HFFc6 (cell line): ENCODE measurements around the gene FBL. TPM values are rescaled to one million over a fixed set of nuclear protein-coding genes. Genes with fewer than 3 reads are reported as not detected.
A peak's percentile ranks its signal among the peaks of the same experiment; 100 is the strongest.

ENCODE experiments used
- DNase-seq: peaks from one replicate; pipeline ENCODE4 v3.0.0-alpha.2; 2018
- H3K27ac Mint-ChIP-seq: 2 replicates; pipeline ENCODE4 v1.8.0; 2020; ENCODE audit warnings: mild to moderate bottlenecking, mixed read lengths
- H3K27me3 Mint-ChIP-seq: 2 replicates; pipeline ENCODE4 v1.8.0; 2021; ENCODE audit warnings: mild to moderate bottlenecking, moderate library complexity, mixed read lengths; ENCODE audit not compliant: insufficient read depth
- H3K36me3 Mint-ChIP-seq: 2 replicates; pipeline ENCODE4 v1.8.0; 2021; ENCODE audit warnings: low read depth, mixed read lengths
- H3K4me1 Mint-ChIP-seq: 2 replicates; pipeline ENCODE4 v1.8.0; 2020; ENCODE audit warnings: low read depth, mixed read lengths
- H3K4me3 Mint-ChIP-seq: 2 replicates; pipeline ENCODE4 v1.8.0; 2020; ENCODE audit warnings: mild to moderate bottlenecking, moderate library complexity, mixed read lengths
- H3K9me3 Mint-ChIP-seq: 2 replicates; pipeline ENCODE4 v1.8.0; 2020; ENCODE audit warnings: mild to moderate bottlenecking, mixed read lengths
- microRNA-seq: library from miRNA; unstranded; fragments of <30 nt; microRNA quantifications from one replicate; pipeline ENCODE4, GENCODE V29; 2019
- total RNA-seq, 6 experiments: library from RNA; stranded (reverse); fragmentation: NEBNext Ultra II Directional; extraction: Animal tissue kit (Norgen Biotek cat#: 25700); gene quantifications; 2 replicates in 1 of 6; 3 replicates in 5 of 6; pipeline ENCODE4 v1.2.3, GENCODE V29; 2021
- TF ChIP-seq, protein P1 (sequence below): fragments of 200-600 bp; sonication (generic); IDR thresholded peaks from 2 replicates; pipeline ENCODE4 v1.5.0; 2021; ENCODE audit warnings: antibody characterized with exemption, mild to moderate bottlenecking

FBL gene
- total RNA-seq, 6 experiments from 2014 or later = 167 to 234 (median 217) TPM

DNA sequence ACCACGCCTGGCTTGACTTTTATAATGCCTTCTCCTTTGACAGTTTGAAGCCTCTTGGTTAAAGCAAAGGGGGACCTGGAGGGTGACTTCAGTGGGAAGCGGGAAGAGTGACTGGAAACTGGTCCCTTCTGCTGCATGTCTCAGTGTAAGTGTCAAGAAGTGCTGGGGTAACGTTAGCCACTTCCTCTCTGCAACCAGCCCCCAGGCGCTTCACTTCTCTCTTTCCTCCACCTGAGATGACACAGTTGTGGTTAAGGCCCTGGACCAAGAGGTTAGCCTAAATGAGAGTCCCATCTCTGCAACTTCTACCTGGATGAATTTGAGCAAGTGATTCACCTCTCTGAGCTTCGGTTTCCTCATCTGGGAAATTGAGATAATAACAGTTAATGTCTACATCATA is 51.2 kb downstream of the FBL start:
- Mint-ChIP-seq H3K27me3 (peaks cover 2% of the 10 kb centered on the region), H3K36me3 (no peaks in the 10 kb centered on the region), H3K4me3 (no peak overlapping the region), H3K9me3 (no peaks in the 10 kb centered on the region), H3K4me1 (0 out of 2 replicates have a peak, but pooled peaks cover 4% of the 10 kb centered on the region), H3K27ac (no peak overlapping the region)
- TF ChIP-seq, protein P1, sequence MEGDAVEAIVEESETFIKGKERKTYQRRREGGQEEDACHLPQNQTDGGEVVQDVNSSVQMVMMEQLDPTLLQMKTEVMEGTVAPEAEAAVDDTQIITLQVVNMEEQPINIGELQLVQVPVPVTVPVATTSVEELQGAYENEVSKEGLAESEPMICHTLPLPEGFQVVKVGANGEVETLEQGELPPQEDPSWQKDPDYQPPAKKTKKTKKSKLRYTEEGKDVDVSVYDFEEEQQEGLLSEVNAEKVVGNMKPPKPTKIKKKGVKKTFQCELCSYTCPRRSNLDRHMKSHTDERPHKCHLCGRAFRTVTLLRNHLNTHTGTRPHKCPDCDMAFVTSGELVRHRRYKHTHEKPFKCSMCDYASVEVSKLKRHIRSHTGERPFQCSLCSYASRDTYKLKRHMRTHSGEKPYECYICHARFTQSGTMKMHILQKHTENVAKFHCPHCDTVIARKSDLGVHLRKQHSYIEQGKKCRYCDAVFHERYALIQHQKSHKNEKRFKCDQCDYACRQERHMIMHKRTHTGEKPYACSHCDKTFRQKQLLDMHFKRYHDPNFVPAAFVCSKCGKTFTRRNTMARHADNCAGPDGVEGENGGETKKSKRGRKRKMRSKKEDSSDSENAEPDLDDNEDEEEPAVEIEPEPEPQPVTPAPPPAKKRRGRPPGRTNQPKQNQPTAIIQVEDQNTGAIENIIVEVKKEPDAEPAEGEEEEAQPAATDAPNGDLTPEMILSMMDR = no peak
- no peak for DNase-seq

DNA sequence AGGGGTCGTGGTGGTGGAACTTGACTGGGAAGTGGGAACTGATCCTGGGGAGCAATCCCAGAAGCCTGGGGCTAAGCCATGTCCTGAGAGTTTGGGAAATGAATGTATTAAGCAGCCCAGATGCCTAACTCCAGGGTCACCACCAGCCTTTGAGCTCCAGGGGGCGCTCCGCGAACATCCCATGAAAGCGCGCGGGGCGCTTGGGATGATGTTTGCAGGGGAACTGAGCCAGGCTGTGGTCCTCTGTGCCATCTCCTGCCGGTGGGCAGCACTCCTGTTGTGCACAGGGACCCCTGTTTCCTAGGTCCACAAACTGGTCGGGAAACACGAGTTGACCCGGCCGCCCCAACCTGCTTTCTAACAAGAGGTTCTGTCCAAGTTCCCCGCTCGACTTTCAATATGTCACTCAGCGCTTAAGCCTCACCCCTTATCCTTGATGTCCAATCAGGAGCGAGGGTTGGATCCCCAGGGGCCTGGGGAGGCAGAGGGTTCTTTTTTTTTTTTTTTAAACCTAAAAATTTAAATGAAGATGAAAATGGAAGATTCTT is 53.1 kb downstream of the FBL start:
- H3K27me3 Mint-ChIP-seq = no peaks in the 10 kb centered on the region; the same call in 1 of the 2 replicates
- peak overlapping the region; percentile 84 for H3K4me3 Mint-ChIP-seq
- DNase-seq = peak; percentile 39
- 0 out of 2 replicates have a peak, but pooled peaks cover 4% of the 10 kb centered on the region for H3K4me1 Mint-ChIP-seq
- TF ChIP-seq, protein P1 = peak; percentile 93
- no peak overlapping the region for H3K27ac Mint-ChIP-seq
- H3K9me3 Mint-ChIP-seq = peaks cover 3% of the 10 kb centered on the region; the same call in 1 of the 2 replicates
- H3K36me3 Mint-ChIP-seq = peaks cover 3% of the 10 kb centered on the region; the same call in 1 of the 2 replicates

DNA sequence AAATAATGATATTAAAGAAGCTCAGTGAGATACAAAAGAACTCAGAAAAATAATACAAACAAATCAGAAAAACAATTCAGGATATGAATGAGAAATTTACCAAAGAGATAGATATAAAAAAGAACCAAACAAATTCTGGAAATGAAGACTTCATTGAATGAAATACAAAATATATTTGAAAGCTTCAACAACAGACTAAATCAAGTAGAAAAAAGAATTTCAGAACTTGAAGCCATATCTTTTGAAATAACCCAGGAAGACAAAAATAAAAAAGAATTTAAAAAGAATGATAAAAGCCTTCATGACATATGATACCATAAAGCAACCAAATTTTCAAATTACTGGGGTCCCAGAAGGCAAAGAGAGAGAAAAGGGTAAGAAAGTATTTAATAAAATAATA is 57.9 kb downstream of the FBL start:
- H3K27ac Mint-ChIP-seq = no peak overlapping the region
- DNase-seq = no peak
- H3K4me1 Mint-ChIP-seq = 0 out of 2 replicates have a peak, but pooled peaks cover 4% of the 10 kb centered on the region
- no peak overlapping the region for H3K4me3 Mint-ChIP-seq
- TF ChIP-seq, protein P1 = no peak
- H3K27me3 Mint-ChIP-seq = peaks cover 8% of the 10 kb centered on the region
- H3K36me3 Mint-ChIP-seq = peaks cover 5% of the 10 kb centered on the region; the same call in 1 of the 2 replicates
- peaks cover 6% of the 10 kb centered on the region; the same call in 1 of the 2 replicates for H3K9me3 Mint-ChIP-seq

Small RNAs within 50 kb of the gene (microRNA-seq; reads per million reads assigned to microRNA genes)
- not detected for gene MIR6719

Other genes starting within 250 kb of the FBL start
- not detected for gene LGALS13, start 243.9 kb downstream of the FBL start, total RNA-seq
- gene LGALS16, start 190.5 kb downstream of the FBL start, total RNA-seq = not detected
- not detected for gene LGALS14, start 141.9 kb downstream of the FBL start, total RNA-seq
- not detected for gene CLC, start 108.3 kb downstream of the FBL start, total RNA-seq
- not detected for gene LEUTX, start 67.5 kb downstream of the FBL start, total RNA-seq
- 10 to 100 TPM in 4 of 6 experiments, 1 to 10 TPM in 2; 8.9 to 20.2 (median 12.7) TPM for gene DYRK1B, start 12.2 kb downstream of the FBL start, total RNA-seq
- under 1 TPM; 0.02 to 0.83 (median 0.18) TPM for gene FCGBP, start 88.3 kb upstream of the FBL start, total RNA-seq
- gene PSMC4, start 124.8 kb upstream of the FBL start, total RNA-seq = 100 to 1,000 TPM; 124 to 144 (median 133) TPM
- gene ZNF546, start 150.7 kb upstream of the FBL start, total RNA-seq = 1 to 10 TPM; 1.8 to 2.7 (median 2.2) TPM
- gene ZNF780B, start 209.9 kb upstream of the FBL start, total RNA-seq = 1 to 10 TPM; 7.3 to 9.9 (median 8.8) TPM
- 10 to 100 TPM; 10.1 to 13.2 (median 11.3) TPM for gene ZNF780A, start 244.6 kb upstream of the FBL start, total RNA-seq